GM18507 (cell line): ENCODE measurements around the gene WSCD1.

Source experiments
- DNase-seq: peaks from one replicate; pipeline ENCODE4 v3.0.0; 2011; ENCODE audit warnings: low read depth; ENCODE audit not compliant: insufficient read length; ENCODE audit errors: extremely low spot score
- FAIRE-seq: peaks from 2 replicates; lab custom pipeline; 2011; peaks lifted over from hg19 to GRCh38; lab: Jason Lieb, UNC

The WSCD1 gene

GRCh38 chr17:6172642-6173330 lies 102.6 kb downstream of the WSCD1 start:
- FAIRE-seq, result no peak

GRCh38 chr17:6173653-6174052 lies 103.5 kb downstream of the WSCD1 start:
- DNase-seq (no peak), FAIRE-seq (no peak)

More at GRCh38 chr17:6172642-6173330, 102.6 kb downstream of the WSCD1 start:
- no peak for DNase-seq
